GM19193 (cell line): ENCODE results near the gene ST6GALNAC4.
A peak's percentile ranks its signal among the peaks of the same experiment; 100 is the strongest.

Source experiments
- POLR2A ChIP-seq: IDR thresholded peaks from 4 replicates; pipeline ENCODE4 v1.6.1; 2011; ENCODE audit not compliant: insufficient read depth, insufficient read length; ENCODE audit errors: extremely low read depth

Gene ST6GALNAC4

GRCh38 chr9:127903557-127904475, 13.0 kb downstream of the ST6GALNAC4 start:
- no peak for TF ChIP-seq POLR2A

GRCh38 chr9:127899128-127899943, 17.5 kb downstream of the ST6GALNAC4 start, which contains the start of gene ST6GALNAC6:
Gene ST6GALNAC6 (minus strand): TSS chr9:127899603. CDS start chr9:127897981, 1,622 bp downstream.
- TF ChIP-seq POLR2A = peak; percentile 47

GRCh38 chr9:127898433-127899127, 18.3 kb downstream of the ST6GALNAC4 start:
- no peak for TF ChIP-seq POLR2A

- no peak for TF ChIP-seq POLR2A
Measured at GRCh38 chr9:127897193-127897692, 19.6 kb downstream of the ST6GALNAC4 start.

- TF ChIP-seq POLR2A = no peak
Measured at GRCh38 chr9:127896395-127897192, 20.2 kb downstream of the ST6GALNAC4 start.

GRCh38 chr9:127895811-127896210, 21.0 kb downstream of the ST6GALNAC4 start:
- no peak for TF ChIP-seq POLR2A

- TF ChIP-seq POLR2A = no peak
Measured at GRCh38 chr9:127893392-127893791, 23.4 kb downstream of the ST6GALNAC4 start.

- TF ChIP-seq POLR2A = no peak
Measured at GRCh38 chr9:127892831-127893230, 24.0 kb downstream of the ST6GALNAC4 start.

- TF ChIP-seq POLR2A = no peak
Measured at GRCh38 chr9:127890053-127890452, 26.8 kb downstream of the ST6GALNAC4 start.

- TF ChIP-seq POLR2A = no peak
Measured at GRCh38 chr9:127887792-127888191, 29.0 kb downstream of the ST6GALNAC4 start.

- TF ChIP-seq POLR2A = no peak
Measured at GRCh38 chr9:127886401-127886972, 30.4 kb downstream of the ST6GALNAC4 start.

- no peak for TF ChIP-seq POLR2A
Measured at GRCh38 chr9:127885508-127886281, 31.1 kb downstream of the ST6GALNAC4 start.

- TF ChIP-seq POLR2A = no peak
Measured at GRCh38 chr9:127884976-127885490, 31.8 kb downstream of the ST6GALNAC4 start.
